ENCODE data around the gene FANCI. TPM values are rescaled to one million over a fixed set of nuclear protein-coding genes. Genes with fewer than 3 reads are reported as not detected.

FANCI gene
- total and polyA plus RNA-seq, 2 of the 13 experiments (the other 11 are each of a cell fraction or from before 2014, with no cell fraction given), result 15.7 to 68.8 TPM

GRCh38 chr15:89243046-89243690 is 611 bp upstream of the FANCI start (continued):
- no peak for TF ChIP-seq JUNB (CRISPR knock-in tag; IDR thresholded peaks at IDR 0.05; ENCODE audit: borderline replicate concordance)
- no peak for TF ChIP-seq SRF (IDR thresholded peaks at IDR 0.05; ENCODE audit: low read depth, low read length)
- TF ChIP-seq ZNF3 (CRISPR knock-in tag; IDR thresholded peaks at IDR 0.05), result 0 out of 2 replicates have a peak, but pooled peaks have one; percentile 26
- TF ChIP-seq ETV6 (CRISPR knock-in tag; conservative IDR thresholded peaks at IDR 0.05), result no peak
- TF ChIP-seq, protein P1, sequence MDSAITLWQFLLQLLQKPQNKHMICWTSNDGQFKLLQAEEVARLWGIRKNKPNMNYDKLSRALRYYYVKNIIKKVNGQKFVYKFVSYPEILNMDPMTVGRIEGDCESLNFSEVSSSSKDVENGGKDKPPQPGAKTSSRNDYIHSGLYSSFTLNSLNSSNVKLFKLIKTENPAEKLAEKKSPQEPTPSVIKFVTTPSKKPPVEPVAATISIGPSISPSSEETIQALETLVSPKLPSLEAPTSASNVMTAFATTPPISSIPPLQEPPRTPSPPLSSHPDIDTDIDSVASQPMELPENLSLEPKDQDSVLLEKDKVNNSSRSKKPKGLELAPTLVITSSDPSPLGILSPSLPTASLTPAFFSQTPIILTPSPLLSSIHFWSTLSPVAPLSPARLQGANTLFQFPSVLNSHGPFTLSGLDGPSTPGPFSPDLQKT (CRISPR knock-in tag; IDR thresholded peaks at IDR 0.05; ENCODE audit: borderline replicate concordance), result no peak
- TF ChIP-seq MXD3 (CRISPR knock-in tag; IDR thresholded peaks at IDR 0.05), result no peak
- TF ChIP-seq ZNF136 (CRISPR knock-in tag; IDR thresholded peaks at IDR 0.05; ENCODE audit: low read depth), result 0 out of 2 replicates have a peak, but pooled peaks have one; percentile 21
- no peak for TF ChIP-seq SETDB1 (CRISPR knock-in tag; IDR thresholded peaks at IDR 0.05; ENCODE audit: borderline replicate concordance)
- peak in 1 of 2 experiments; percentile 87; a peak in 2 of 4 replicates for TF ChIP-seq ATF4 (CRISPR knock-in tag; IDR thresholded peaks at IDR 0.05)
- TF ChIP-seq ZNF549 (CRISPR knock-in tag; IDR thresholded peaks at IDR 0.05), result no peak
- TF ChIP-seq ZNF160 (CRISPR knock-in tag; IDR thresholded peaks at IDR 0.05), result no peak
- TF ChIP-seq, protein P2, sequence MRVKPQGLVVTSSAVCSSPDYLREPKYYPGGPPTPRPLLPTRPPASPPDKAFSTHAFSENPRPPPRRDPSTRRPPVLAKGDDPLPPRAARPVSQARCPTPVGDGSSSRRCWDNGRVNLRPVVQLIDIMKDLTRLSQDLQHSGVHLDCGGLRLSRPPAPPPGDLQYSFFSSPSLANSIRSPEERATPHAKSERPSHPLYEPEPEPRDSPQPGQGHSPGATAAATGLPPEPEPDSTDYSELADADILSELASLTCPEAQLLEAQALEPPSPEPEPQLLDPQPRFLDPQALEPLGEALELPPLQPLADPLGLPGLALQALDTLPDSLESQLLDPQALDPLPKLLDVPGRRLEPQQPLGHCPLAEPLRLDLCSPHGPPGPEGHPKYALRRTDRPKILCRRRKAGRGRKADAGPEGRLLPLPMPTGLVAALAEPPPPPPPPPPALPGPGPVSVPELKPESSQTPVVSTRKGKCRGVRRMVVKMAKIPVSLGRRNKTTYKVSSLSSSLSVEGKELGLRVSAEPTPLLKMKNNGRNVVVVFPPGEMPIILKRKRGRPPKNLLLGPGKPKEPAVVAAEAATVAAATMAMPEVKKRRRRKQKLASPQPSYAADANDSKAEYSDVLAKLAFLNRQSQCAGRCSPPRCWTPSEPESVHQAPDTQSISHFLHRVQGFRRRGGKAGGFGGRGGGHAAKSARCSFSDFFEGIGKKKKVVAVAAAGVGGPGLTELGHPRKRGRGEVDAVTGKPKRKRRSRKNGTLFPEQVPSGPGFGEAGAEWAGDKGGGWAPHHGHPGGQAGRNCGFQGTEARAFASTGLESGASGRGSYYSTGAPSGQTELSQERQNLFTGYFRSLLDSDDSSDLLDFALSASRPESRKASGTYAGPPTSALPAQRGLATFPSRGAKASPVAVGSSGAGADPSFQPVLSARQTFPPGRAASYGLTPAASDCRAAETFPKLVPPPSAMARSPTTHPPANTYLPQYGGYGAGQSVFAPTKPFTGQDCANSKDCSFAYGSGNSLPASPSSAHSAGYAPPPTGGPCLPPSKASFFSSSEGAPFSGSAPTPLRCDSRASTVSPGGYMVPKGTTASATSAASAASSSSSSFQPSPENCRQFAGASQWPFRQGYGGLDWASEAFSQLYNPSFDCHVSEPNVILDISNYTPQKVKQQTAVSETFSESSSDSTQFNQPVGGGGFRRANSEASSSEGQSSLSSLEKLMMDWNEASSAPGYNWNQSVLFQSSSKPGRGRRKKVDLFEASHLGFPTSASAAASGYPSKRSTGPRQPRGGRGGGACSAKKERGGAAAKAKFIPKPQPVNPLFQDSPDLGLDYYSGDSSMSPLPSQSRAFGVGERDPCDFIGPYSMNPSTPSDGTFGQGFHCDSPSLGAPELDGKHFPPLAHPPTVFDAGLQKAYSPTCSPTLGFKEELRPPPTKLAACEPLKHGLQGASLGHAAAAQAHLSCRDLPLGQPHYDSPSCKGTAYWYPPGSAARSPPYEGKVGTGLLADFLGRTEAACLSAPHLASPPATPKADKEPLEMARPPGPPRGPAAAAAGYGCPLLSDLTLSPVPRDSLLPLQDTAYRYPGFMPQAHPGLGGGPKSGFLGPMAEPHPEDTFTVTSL (CRISPR knock-in tag; IDR thresholded peaks at IDR 0.05; ENCODE audit: borderline replicate concordance), result no peak
- TF ChIP-seq, protein P3, sequence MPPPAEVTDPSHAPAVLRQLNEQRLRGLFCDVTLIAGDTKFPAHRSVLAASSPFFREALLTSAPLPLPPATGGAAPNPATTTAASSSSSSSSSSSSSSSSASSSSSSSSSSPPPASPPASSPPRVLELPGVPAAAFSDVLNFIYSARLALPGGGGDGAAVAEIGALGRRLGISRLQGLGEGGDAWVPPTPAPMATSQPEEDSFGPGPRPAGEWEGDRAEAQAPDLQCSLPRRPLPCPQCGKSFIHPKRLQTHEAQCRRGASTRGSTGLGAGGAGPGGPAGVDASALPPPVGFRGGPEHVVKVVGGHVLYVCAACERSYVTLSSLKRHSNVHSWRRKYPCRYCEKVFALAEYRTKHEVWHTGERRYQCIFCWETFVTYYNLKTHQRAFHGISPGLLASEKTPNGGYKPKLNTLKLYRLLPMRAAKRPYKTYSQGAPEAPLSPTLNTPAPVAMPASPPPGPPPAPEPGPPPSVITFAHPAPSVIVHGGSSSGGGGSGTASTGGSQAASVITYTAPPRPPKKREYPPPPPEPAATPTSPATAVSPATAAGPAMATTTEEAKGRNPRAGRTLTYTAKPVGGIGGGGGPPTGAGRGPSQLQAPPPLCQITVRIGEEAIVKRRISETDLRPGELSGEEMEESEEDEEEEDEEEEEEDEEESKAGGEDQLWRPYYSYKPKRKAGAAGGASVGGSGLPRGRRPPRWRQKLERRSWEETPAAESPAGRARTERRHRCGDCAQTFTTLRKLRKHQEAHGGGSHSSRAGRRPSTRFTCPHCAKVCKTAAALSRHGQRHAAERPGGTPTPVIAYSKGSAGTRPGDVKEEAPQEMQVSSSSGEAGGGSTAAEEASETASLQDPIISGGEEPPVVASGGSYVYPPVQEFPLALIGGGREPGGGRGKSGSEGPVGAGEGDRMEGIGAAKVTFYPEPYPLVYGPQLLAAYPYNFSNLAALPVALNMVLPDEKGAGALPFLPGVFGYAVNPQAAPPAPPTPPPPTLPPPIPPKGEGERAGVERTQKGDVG (CRISPR knock-in tag; IDR thresholded peaks at IDR 0.05; ENCODE audit: borderline replicate concordance), result no peak
- no peak for TF ChIP-seq HNF4G (IDR thresholded peaks at IDR 0.05; ENCODE audit: borderline replicate concordance, low read depth, low read length)
- no peak for TF ChIP-seq HNF4G (CRISPR knock-in tag; IDR thresholded peaks at IDR 0.05; ENCODE audit: borderline replicate concordance, low read depth)
- TF ChIP-seq SMARCE1 (IDR thresholded peaks at IDR 0.05; ENCODE audit: borderline replicate concordance), result no peak

All from HepG2 (cell line).